H1 (cell line): ENCODE measurements around the gene MTG1. TPM values are rescaled to one million over a fixed set of nuclear protein-coding genes. Genes with fewer than 3 reads are reported as not detected.

Source experiments
- CTCF ChIA-PET: fragments of 300-600 bp; sonication (Branson Sonifier 250); formaldehyde crosslinking; loops from one replicate; lab custom pipeline; 2021; ENCODE audit not compliant: partially characterized antibody; lab: Charles Lee
- POLR2A ChIA-PET: fragments of 300-600 bp; sonication (Branson Sonifier 250); formaldehyde crosslinking; loops from one replicate; lab custom pipeline; 2021; ENCODE audit warnings: inconsistent platforms; ENCODE audit not compliant: partially characterized antibody; lab: Charles Lee
- DNase-seq, 2 experiments: peaks; one replicate each; pipeline versions ENCODE4 v3.0.0 to v3.0.0-alpha.2; 2010 to 2022; ENCODE audit warnings: low spot score in 2 of 2, low read depth in 1 of 2, mixed read lengths in 1 of 2
- FAIRE-seq: peaks from 2 replicates; lab custom pipeline; 2011; peaks lifted over from hg19 to GRCh38; lab: Jason Lieb, UNC
- H2AFZ ChIP-seq: 2 replicates; pipeline ENCODE4 v1.8.1; 2012; ENCODE audit warnings: low read length, inconsistent platforms
- H2AK5ac ChIP-seq: 2 replicates; pipeline ENCODE4 v1.6.1; 2013; ENCODE audit warnings: low read depth, low read length
- H2BK120ac ChIP-seq: replicated peaks from 2 replicates; pipeline ENCODE3; 2013; ENCODE audit warnings: low read depth, low read length, inconsistent platforms
- H2BK12ac ChIP-seq: 2 replicates; pipeline ENCODE4 v1.6.1; 2013; ENCODE audit warnings: low read depth, low read length
- H2BK15ac ChIP-seq: 2 replicates; pipeline ENCODE4 v1.6.1; 2013; ENCODE audit warnings: low read length
- H2BK20ac ChIP-seq: 2 replicates; pipeline ENCODE4 v1.6.1; 2013; ENCODE audit warnings: low read length
- H2BK5ac ChIP-seq: 2 replicates; pipeline ENCODE4 v1.6.1; 2013; ENCODE audit warnings: low read depth, low read length
- H3K14ac ChIP-seq: 2 replicates; pipeline ENCODE4 v1.6.1; 2013; ENCODE audit warnings: inconsistent platforms; ENCODE audit not compliant: insufficient read length
- H3K18ac ChIP-seq: 2 replicates; pipeline ENCODE4 v1.6.1; 2013; ENCODE audit warnings: low read length; ENCODE audit errors: extremely low read depth
- H3K23ac ChIP-seq: 2 replicates; pipeline ENCODE4 v1.6.1; 2013; ENCODE audit warnings: inconsistent platforms; ENCODE audit not compliant: insufficient read length
- H3K23me2 ChIP-seq: 2 replicates; pipeline ENCODE4 v1.6.1; 2013; ENCODE audit warnings: low read depth, low read length
- H3K27ac ChIP-seq: 2 replicates; pipeline ENCODE4 v1.6.1; 2011; ENCODE audit warnings: low read depth, low read length, inconsistent platforms
- H3K27me3 ChIP-seq, 4 experiments: replicated peaks in 1 of 4; 1 replicate in 1 of 4; 2 replicates in 3 of 4; pipeline versions ENCODE4 v1.6.1 to v1.8.1; 2011 to 2013; ENCODE audit warnings: low read length in 3 of 4, mild to moderate bottlenecking in 3 of 4, inconsistent platforms in 2 of 4, mixed read lengths in 2 of 4, moderate library complexity in 1 of 4; ENCODE audit not compliant: control insufficient read depth in 3 of 4, insufficient read depth in 3 of 4; ENCODE audit errors: extremely low read depth in 1 of 4
- H3K36me3 ChIP-seq, 4 experiments: 2 replicates each; pipeline versions ENCODE4 v1.6.1 to v1.8.1; 2011 to 2013; ENCODE audit warnings: mild to moderate bottlenecking in 4 of 4, low read length in 3 of 4, moderate library complexity in 2 of 4, control low read depth in 1 of 4, inconsistent platforms in 1 of 4; ENCODE audit not compliant: insufficient read depth in 4 of 4, control insufficient read depth in 2 of 4
- H3K4ac ChIP-seq: replicated peaks from 2 replicates; pipeline ENCODE3; 2013; ENCODE audit warnings: low read length, low read depth, mixed read lengths, inconsistent platforms; ENCODE audit not compliant: insufficient read length
- H3K4me1 ChIP-seq, 4 experiments: replicated peaks in 1 of 4; 1 replicate in 1 of 4; 2 replicates in 3 of 4; pipeline versions ENCODE4 v1.6.1 to v1.8.1; 2011 to 2013; ENCODE audit warnings: low read length in 3 of 4, inconsistent platforms in 2 of 4, mixed read lengths in 1 of 4; ENCODE audit not compliant: insufficient read depth in 4 of 4, control insufficient read depth in 3 of 4
- H3K4me2 ChIP-seq, 2 experiments: 2 replicates each; pipeline versions ENCODE4 v1.6.1 to v1.8.1; 2011 to 2013; ENCODE audit warnings: low read depth in 2 of 2, low read length in 2 of 2, control low read depth in 1 of 2, inconsistent platforms in 1 of 2, mild to moderate bottlenecking in 1 of 2; ENCODE audit not compliant: insufficient read depth in 1 of 2
- H3K4me3 ChIP-seq, 4 experiments: fragments of 200-600, 300-600 bp in 1 of 4; sonication (generic), shearing (Covaris generic), sonication (Bioruptor Twin) in 1 of 4; 2 replicates each; pipeline versions ENCODE4 v1.5.1 to v1.8.1; 2011 to 2016; ENCODE audit warnings: low read length in 4 of 4, low read depth in 3 of 4, control low read depth in 2 of 4, inconsistent platforms in 2 of 4, mild to moderate bottlenecking in 2 of 4, mixed read lengths in 1 of 4, moderate library complexity in 1 of 4; ENCODE audit not compliant: insufficient read depth in 2 of 4; ENCODE audit errors: extremely low read depth in 1 of 4
- H3K56ac ChIP-seq: replicated peaks from 2 replicates; pipeline ENCODE3; 2013; ENCODE audit warnings: low read depth, mild to moderate bottlenecking, mixed read lengths, low read length, inconsistent platforms; ENCODE audit not compliant: insufficient read length
- H3K79me1 ChIP-seq: 2 replicates; pipeline ENCODE4 v1.6.1; 2013; ENCODE audit warnings: low read depth, low read length, control low read depth
- H3K79me2 ChIP-seq, 2 experiments: 2 replicates each; pipeline versions ENCODE4 v1.6.1 to v1.8.1; 2012 to 2013; ENCODE audit warnings: low read length in 2 of 2, mild to moderate bottlenecking in 2 of 2, inconsistent platforms in 1 of 2; ENCODE audit not compliant: insufficient read depth in 2 of 2, control insufficient read depth in 1 of 2
- H3K9ac ChIP-seq, 4 experiments: replicated peaks in 1 of 4; 1 replicate in 1 of 4; 2 replicates in 3 of 4; pipeline versions ENCODE4 v1.6.1 to v1.8.1; 2011 to 2013; ENCODE audit warnings: low read depth in 3 of 4, low read length in 3 of 4, control low read depth in 2 of 4, mild to moderate bottlenecking in 2 of 4, moderate library complexity in 2 of 4, inconsistent platforms in 1 of 4; ENCODE audit errors: extremely low read depth in 1 of 4
- H3K9me3 ChIP-seq, 2 experiments: 2 replicates each; pipeline versions ENCODE4 v1.6.1 to v1.8.1; 2012 to 2013; ENCODE audit warnings: mild to moderate bottlenecking in 2 of 2, moderate library complexity in 2 of 2, control low read depth in 1 of 2, inconsistent platforms in 1 of 2, low read depth in 1 of 2, low read length in 1 of 2, mixed read lengths in 1 of 2; ENCODE audit not compliant: insufficient read depth in 2 of 2
- H4K20me1 ChIP-seq, 2 experiments: replicated peaks in 1 of 2; 2 replicates each; pipeline versions ENCODE3 to v1.8.1; 2011 to 2013; ENCODE audit warnings: inconsistent platforms in 2 of 2, low read length in 2 of 2, mild to moderate bottlenecking in 1 of 2; ENCODE audit not compliant: insufficient read depth in 2 of 2, control insufficient read depth in 1 of 2
- H4K5ac ChIP-seq: 2 replicates; pipeline ENCODE4 v1.6.1; 2013; ENCODE audit warnings: low read length, low read depth, mixed read lengths, inconsistent platforms; ENCODE audit not compliant: insufficient read length
- H4K8ac ChIP-seq: 2 replicates; pipeline ENCODE4 v1.8.0; 2013; ENCODE audit warnings: mild to moderate bottlenecking, moderate library complexity, low read length, inconsistent platforms; ENCODE audit not compliant: insufficient read depth; ENCODE audit errors: extremely low read depth
- H4K91ac ChIP-seq: replicated peaks from 2 replicates; pipeline ENCODE3; 2013; ENCODE audit warnings: low read length, mixed read lengths, inconsistent platforms; ENCODE audit not compliant: insufficient read length
- CEBPB ChIP-seq: IDR thresholded peaks from 2 replicates; pipeline ENCODE4 v1.6.1; 2012; ENCODE audit warnings: low read depth, low read length
- CHD2 ChIP-seq: IDR thresholded peaks from 2 replicates; pipeline ENCODE4 v1.6.1; 2012; ENCODE audit warnings: low read length, improper control_type of control experiment
- GTF2F1 ChIP-seq: IDR thresholded peaks from 2 replicates; pipeline ENCODE4 v1.6.1; 2012; ENCODE audit warnings: low read depth, low read length, improper control_type of control experiment, borderline replicate concordance
- NANOG ChIP-seq: IDR thresholded peaks from 2 replicates; pipeline ENCODE4 v1.6.1; 2011; ENCODE audit warnings: low read length, low read depth, mild to moderate bottlenecking, inconsistent platforms; ENCODE audit not compliant: insufficient read depth, poor library complexity, severe bottlenecking
- SAP30 ChIP-seq: fragments of 300-600 bp; sonication (generic); IDR thresholded peaks from 2 replicates; pipeline ENCODE4 v1.7.1; 2012; ENCODE audit warnings: low read length, moderate library complexity, mild to moderate bottlenecking, inconsistent platforms; ENCODE audit not compliant: insufficient read depth, insufficient replicate concordance
- SUZ12 ChIP-seq: fragments of 200-600 bp; sonication (generic); IDR thresholded peaks from 2 replicates; pipeline ENCODE4 v1.6.1; 2012; ENCODE audit warnings: mild to moderate bottlenecking, inconsistent platforms, low read length, moderate library complexity, mixed read lengths
- TAF1 ChIP-seq: IDR thresholded peaks from 2 replicates; pipeline ENCODE4 v1.6.1; 2011; ENCODE audit warnings: mild to moderate bottlenecking, low read depth, low read length
- WGBS, 2 experiments: shearing (Covaris generic) in 1 of 2; methylation state at CpG; one replicate each; pipeline versions ENCODE4 v1.1.6 to v1.1.7; 2013 to 2015; ENCODE audit warnings: low lambda C conversion rate in 2 of 2, mixed read lengths in 2 of 2, inconsistent platforms in 1 of 2, low coverage in 1 of 2, missing lambda C conversion rate in 1 of 2; ENCODE audit not compliant: insufficient replicate concordance in 2 of 2, insufficient coverage in 1 of 2, insufficient read length in 1 of 2; ENCODE audit errors: extremely low coverage in 1 of 2, missing lambda C conversion rate in 1 of 2; 5-methylcytosine and 5-hydroxymethylcytosine counted together
- polyA plus RNA-seq, 7 experiments: library from polyadenylated mRNA; depleted of rRNA in 3 of 7; stranded (reverse) in 5 of 7; unstranded in 2 of 7; fragments of >200 nt in 5 of 7; fragments of 200-250 nt in 2 of 7; gene quantifications; 1 replicate in 5 of 7; 2 replicates in 1 of 7; 4 replicates in 1 of 7; pipeline versions ENCODE4 v1.2.1 to v1.2.3, GENCODE V29; 2011 to 2013; ENCODE audit warnings: missing spikeins in 2 of 7, mixed read lengths in 2 of 7
- total RNA-seq: library from RNA; stranded (reverse); fragmentation: NEBNext Ultra II Directional; extraction: Animal tissue kit (Norgen Biotek cat#: 25700); gene quantifications from 2 replicates; pipeline ENCODE4 v1.2.1, GENCODE V29; 2021
- TF ChIP-seq, protein P1 (sequence below): IDR thresholded peaks from 2 replicates; pipeline ENCODE4 v1.6.1; 2011; ENCODE audit warnings: low read depth, mild to moderate bottlenecking, low read length; ENCODE audit not compliant: insufficient read depth

The MTG1 gene
- total and polyA plus RNA-seq, 2 of the 8 experiments (the other 6 are each of a cell fraction or from before 2014, with no cell fraction given): 56.6 to 81.6 TPM

DNA sequence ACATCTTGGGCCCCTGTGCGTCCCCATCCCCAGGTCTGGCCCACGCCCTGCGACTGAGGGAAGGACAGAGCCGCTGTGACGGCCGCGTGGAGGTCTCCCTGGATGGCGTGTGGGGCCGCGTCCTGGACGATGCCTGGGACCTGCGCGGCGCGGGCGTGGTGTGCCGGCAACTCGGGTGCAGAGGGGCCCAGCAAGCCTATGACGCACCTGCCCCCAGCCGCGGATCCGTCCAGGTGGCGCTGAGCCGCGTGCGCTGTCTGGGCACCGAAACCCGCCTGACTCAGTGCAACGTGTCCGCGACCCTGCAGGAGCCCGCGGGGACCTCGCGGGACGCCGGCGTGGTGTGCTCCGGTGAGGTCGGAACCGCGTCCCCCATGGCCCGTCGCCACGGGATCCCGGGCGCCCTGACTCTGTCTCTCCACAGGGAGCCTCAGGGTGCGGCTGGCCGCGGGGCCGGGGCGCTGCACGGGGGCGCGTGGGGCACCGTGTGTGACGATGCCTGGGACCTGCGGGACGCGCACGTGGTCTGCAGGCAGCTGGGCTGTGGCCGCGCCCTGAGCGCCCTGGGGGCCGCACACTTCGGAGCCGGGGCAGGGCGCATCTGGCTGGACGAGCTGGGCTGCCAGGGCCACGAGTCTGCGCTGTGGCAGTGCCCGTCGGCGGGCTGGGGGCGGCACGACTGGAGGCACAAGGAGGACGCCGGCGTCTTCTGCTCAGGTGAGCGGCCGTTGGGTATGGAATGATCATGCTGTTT, 65.7 kb downstream of the MTG1 start:
- Histone ChIP-seq H3K36me3 (no peaks in the 10 kb centered on the region; a peak in 1 of 8 replicates), H3K4me1 (no peaks in the 10 kb centered on the region), H3K4me2 (no peak overlapping the region), H2BK5ac (no peak overlapping the region), H3K23ac (no peak overlapping the region), H3K18ac (no peak overlapping the region), H3K9ac (no peak overlapping the region), H3K27ac (no peak overlapping the region), H2BK20ac (no peak overlapping the region), H2BK120ac (no peak overlapping the region), H3K23me2 (no peaks in the 10 kb centered on the region), H2BK15ac (no peak overlapping the region), H3K27me3 (no peaks in the 10 kb centered on the region), H2AK5ac (no peak overlapping the region), H2BK12ac (no peak overlapping the region), H4K5ac (no peak overlapping the region), H4K20me1 (no peaks in the 10 kb centered on the region), H3K14ac (no peak overlapping the region), H3K4ac (no peak overlapping the region), H4K91ac (no peak overlapping the region), H3K4me3 (no peak overlapping the region), H3K9me3 (peaks cover 75 to 88% of the 10 kb centered on the region in 2 experiments), H3K79me2 (no peaks in the 10 kb centered on the region), H4K8ac (no peak overlapping the region), H3K56ac (no peak overlapping the region), H3K79me1 (no peaks in the 10 kb centered on the region), H2AFZ (no peak overlapping the region)
- ChIA-PET CTCF (no interaction called here), POLR2A (no interaction called here)
- TF ChIP-seq NANOG: no peak
- TF ChIP-seq CEBPB: no peak
- no peak for TF ChIP-seq SUZ12
- TF ChIP-seq SAP30: no peak
- no peak for TF ChIP-seq TAF1
- TF ChIP-seq, protein P1, sequence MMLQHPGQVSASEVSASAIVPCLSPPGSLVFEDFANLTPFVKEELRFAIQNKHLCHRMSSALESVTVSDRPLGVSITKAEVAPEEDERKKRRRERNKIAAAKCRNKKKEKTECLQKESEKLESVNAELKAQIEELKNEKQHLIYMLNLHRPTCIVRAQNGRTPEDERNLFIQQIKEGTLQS: no peak
- no peak for TF ChIP-seq GTF2F1
- TF ChIP-seq CHD2: no peak
- FAIRE-seq: no peak
- no peak for DNase-seq
- WGBS, 2 experiments: 93% methylated on average over 73 of the region's 81 CpGs; no CpG with 5 or more reads in 1 of the 2 experiments
